GM12873 (cell line): ENCODE measurements around the gene RBBP8NL.

ENCODE experiments used
- TF ChIP-seq, protein P1 (sequence below): IDR thresholded peaks from 2 replicates; pipeline ENCODE4 v1.5.1; 2012; ENCODE audit warnings: low read depth, mild to moderate bottlenecking, moderate library complexity, low read length, control low read depth; ENCODE audit not compliant: insufficient read depth; ENCODE audit errors: missing control alignments

RBBP8NL gene

DNA sequence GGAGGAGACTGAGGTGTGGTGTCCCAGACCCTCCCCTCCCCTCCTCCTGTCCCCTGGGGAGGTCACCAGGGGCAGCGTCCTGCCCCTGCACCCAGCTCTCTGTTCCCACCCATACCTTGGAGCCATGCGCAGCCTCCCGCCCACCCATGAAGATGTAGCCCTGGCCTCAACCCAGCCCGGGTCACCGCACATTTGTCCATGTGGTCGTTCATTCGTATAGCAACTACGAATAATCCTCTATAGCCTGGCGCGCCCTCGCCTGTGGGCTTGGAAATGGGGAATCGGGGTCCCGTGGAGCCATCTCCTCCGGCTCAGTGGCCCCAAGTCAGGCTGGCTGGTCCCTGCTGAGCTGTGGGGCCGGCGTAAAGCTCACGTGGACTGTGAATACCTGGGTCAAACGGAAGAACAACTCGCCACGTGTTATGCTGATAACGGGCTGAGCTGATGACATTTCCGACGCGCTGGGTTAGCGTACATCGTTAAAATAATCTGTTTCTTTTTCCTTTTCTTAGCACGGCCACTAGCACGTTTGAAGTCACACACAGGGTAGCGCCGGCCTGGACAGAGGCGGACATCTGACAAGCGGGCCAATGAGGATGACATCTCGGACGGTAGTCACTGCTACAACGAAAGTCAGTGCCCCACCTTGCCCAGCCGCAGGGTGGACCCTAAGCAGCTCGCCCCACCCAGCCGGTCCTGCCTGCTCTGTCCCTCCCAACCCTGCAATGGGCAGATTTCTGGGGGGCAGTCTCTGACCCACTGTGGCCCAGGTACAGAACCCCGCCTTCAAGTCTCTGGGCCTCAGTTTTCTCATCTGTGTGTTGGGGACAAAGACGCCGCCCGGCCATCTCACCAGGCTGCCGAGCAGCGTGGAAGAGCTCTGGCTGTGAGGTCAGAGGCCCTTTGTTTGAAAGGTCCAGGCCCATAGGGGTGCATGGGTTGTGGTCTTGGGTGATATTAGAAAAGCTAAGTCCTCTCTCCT, 19.8 kb upstream of the RBBP8NL start:
- TF ChIP-seq, protein P1, sequence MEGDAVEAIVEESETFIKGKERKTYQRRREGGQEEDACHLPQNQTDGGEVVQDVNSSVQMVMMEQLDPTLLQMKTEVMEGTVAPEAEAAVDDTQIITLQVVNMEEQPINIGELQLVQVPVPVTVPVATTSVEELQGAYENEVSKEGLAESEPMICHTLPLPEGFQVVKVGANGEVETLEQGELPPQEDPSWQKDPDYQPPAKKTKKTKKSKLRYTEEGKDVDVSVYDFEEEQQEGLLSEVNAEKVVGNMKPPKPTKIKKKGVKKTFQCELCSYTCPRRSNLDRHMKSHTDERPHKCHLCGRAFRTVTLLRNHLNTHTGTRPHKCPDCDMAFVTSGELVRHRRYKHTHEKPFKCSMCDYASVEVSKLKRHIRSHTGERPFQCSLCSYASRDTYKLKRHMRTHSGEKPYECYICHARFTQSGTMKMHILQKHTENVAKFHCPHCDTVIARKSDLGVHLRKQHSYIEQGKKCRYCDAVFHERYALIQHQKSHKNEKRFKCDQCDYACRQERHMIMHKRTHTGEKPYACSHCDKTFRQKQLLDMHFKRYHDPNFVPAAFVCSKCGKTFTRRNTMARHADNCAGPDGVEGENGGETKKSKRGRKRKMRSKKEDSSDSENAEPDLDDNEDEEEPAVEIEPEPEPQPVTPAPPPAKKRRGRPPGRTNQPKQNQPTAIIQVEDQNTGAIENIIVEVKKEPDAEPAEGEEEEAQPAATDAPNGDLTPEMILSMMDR, result no peak

DNA sequence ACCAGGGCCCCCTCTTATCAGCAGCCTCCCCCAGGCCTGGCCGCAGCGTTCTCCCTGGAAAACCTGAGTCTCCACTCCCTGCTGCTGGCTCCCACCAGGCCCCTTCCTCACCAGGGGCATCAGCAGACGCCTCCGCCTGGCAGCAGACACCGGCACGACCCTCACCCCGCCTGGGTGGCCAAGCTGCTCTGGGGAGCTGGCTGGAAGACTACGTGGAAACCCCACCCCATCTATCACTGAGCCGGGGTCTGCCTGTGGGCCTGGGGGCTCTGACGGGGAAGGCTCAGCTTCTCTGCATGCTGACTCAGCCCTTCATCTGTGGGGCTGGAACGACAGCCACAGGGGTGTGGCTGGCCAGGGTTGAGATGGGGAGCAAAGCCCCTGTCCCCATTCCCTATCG, 19.1 kb upstream of the RBBP8NL start:
- TF ChIP-seq, protein P1, result no peak

- TF ChIP-seq, protein P1, result no peak
These were observed 18.4 kb upstream of the RBBP8NL start for GRCh38 chr20:62445553-62446340.

- TF ChIP-seq, protein P1, result no peak
These were observed 16.9 kb upstream of the RBBP8NL start for GRCh38 chr20:62444286-62444685.

DNA sequence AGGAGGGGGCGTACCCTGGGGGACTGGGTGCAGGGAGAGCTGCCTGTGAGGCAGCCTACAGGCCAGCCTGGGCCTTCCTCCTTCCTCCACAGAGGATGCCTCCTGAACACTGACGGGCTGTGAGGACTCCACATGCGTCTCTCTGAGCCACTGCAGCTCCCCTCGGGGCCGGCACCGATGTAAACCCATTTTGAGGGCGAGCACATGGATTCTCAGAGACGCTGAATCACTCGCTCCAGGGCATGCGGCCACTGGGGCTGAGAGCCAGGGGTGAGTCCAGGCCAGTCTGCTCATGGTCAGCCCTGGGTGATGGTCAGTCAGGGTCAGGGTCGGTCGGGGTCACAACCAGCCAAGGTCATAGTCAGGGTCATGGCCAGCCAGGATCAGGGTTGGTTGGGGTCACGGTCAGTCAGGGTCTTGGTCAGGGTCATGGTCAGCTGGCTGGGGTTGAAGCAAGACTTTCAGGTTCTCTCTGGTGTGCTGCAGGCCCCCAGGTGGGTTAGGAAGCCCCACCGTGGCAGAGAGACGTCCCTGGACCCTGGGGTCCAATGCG, 14.7 kb upstream of the RBBP8NL start:
- TF ChIP-seq, protein P1, result no peak

DNA sequence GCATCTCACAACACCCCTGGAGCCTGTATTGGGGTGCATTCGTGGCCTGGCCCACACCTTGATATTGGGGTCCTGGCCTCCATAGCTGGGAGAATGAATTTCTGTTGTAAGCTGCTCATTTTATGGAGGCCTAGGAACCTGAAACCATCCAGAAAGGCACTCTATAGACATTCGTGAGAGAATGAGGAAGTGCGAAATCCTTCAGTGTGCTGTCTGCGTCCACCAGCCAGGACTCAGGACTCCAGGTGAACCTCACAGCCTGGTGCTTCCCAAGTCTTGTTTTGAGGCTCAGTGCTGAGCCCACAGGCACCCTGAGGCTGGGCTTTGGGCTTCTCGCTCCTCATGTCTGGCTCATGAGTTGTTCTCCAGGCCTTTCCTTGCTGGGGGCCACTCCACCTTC, 11.9 kb upstream of the RBBP8NL start:
- TF ChIP-seq, protein P1, result no peak

GRCh38 chr20:62437927-62438326, 10.6 kb upstream of the RBBP8NL start:
- TF ChIP-seq, protein P1, result no peak
